NB4 (cell line): Measurements from ENCODE around the gene RELL2.

Source experiments
- POLR2A ChIP-seq: IDR thresholded peaks from 2 replicates; pipeline ENCODE4 v1.6.1; 2011; ENCODE audit warnings: mild to moderate bottlenecking; ENCODE audit not compliant: insufficient read length; ENCODE audit errors: extremely low read depth
- TF ChIP-seq, protein P1 (sequence below): IDR thresholded peaks from one replicate; pipeline ENCODE4 v1.5.1; 2012; ENCODE audit warnings: low read depth, low read length
- TF ChIP-seq, protein P2 (sequence below): IDR thresholded peaks from 2 replicates; pipeline ENCODE4 v1.6.1; 2011; ENCODE audit warnings: low read depth, low read length

DNA sequence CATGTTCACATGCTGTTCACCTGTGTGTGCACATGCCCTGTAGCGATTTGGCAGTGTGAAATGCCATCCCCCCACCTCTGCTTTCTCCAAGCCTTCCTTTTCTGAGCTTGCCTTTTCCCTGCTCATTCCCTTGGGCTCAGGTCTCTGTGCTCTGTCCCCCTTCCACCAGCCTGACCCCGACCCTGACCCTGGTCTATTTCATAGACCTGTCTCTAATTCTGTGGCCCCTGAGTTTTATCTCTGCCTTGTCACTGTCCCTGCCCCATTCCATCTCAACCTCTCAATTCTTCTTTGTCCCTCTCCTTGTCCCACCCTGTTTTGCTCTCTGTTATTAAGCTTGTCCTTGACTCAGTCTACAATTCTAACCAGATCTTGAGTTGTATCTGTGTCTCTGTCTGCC is 44.5 kb downstream of the RELL2 start:
- TF ChIP-seq POLR2A, result no peak
- TF ChIP-seq, protein P1, sequence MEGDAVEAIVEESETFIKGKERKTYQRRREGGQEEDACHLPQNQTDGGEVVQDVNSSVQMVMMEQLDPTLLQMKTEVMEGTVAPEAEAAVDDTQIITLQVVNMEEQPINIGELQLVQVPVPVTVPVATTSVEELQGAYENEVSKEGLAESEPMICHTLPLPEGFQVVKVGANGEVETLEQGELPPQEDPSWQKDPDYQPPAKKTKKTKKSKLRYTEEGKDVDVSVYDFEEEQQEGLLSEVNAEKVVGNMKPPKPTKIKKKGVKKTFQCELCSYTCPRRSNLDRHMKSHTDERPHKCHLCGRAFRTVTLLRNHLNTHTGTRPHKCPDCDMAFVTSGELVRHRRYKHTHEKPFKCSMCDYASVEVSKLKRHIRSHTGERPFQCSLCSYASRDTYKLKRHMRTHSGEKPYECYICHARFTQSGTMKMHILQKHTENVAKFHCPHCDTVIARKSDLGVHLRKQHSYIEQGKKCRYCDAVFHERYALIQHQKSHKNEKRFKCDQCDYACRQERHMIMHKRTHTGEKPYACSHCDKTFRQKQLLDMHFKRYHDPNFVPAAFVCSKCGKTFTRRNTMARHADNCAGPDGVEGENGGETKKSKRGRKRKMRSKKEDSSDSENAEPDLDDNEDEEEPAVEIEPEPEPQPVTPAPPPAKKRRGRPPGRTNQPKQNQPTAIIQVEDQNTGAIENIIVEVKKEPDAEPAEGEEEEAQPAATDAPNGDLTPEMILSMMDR, result no peak
- TF ChIP-seq, protein P2, sequence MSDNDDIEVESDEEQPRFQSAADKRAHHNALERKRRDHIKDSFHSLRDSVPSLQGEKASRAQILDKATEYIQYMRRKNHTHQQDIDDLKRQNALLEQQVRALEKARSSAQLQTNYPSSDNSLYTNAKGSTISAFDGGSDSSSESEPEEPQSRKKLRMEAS, result 0 out of 2 replicates have a peak, but pooled peaks have one; percentile 27
